Stimulated activated CD4-positive, alpha-beta T cell treated with anti-CD3 and anti-CD28 coated beads, Interleukin-1b, Interleukin-23, amount 100 ng/mL, for 24 hours (primary cell): ENCODE data around the gene MBOAT1.
"Not testable (repeated sequence)": the region's sequence is repeated elsewhere in the genome, so short reads cannot be mapped to it uniquely, and the experiment has no call there.

Source experiments
- DNase-seq, 4 experiments: peaks; one replicate each; pipeline ENCODE4 v3.0.0-alpha.2; 2020; ENCODE audit warnings: low read depth in 4 of 4, low spot score in 1 of 4

Gene MBOAT1

GRCh38 chr6:20172842-20173456 lies 39.3 kb downstream of the MBOAT1 start:
- no peak for DNase-seq

DNA sequence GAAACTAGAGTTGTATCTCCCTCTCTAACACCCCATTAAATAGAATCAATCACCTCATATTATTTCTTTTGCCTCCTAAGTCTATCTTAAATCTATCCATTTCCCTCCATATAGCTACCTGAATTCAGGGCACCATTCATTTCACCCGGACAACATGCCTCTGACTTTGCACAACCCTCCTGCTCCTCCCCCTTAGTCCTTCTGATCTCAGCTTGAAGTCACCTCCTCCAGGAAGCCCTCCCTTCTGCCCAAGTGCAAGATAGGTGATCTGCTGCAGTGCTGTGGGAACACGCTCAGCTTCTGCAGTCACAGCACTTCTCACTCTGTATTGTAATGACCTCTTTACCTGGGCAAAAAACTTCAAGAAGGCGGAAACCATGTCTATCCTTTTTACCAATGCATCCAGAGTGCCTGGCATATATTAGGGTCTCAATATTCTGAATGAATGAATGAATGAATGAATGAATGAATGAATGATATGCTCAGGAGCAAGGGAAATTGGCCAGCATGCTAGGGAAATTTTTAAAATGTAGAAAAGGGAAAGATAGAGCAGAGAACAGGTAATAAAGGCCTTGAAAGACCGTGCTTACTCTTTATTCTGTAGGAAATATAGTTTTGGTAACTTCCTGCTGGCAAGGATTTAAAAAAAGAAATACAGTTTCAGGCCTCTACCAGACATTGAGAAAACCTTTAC lies 41.7 kb downstream of the MBOAT1 start:
- no peak for DNase-seq

DNA sequence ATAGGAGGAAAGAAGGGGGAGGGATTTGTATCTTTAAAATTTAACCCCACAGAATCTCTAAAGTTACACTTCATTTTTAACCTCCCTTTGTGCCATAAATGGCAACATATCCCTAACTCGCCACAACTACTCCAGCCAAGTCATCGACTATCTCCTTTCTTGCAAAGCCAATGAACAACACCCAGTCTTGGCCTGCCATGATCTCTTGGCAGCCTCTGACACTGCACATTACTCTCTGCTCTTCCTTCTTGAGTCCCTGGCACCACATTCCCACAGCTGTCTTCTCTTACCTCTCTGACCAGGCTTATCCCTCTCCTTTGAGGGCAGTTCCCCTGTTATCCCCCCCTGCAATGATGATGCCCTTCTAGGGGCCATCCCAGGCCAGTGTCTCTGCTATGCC lies 42.5 kb downstream of the MBOAT1 start:
- no peak for DNase-seq

GRCh38 chr6:20169119-20169557 lies 43.1 kb downstream of the MBOAT1 start:
- DNase-seq, result no peak

DNA sequence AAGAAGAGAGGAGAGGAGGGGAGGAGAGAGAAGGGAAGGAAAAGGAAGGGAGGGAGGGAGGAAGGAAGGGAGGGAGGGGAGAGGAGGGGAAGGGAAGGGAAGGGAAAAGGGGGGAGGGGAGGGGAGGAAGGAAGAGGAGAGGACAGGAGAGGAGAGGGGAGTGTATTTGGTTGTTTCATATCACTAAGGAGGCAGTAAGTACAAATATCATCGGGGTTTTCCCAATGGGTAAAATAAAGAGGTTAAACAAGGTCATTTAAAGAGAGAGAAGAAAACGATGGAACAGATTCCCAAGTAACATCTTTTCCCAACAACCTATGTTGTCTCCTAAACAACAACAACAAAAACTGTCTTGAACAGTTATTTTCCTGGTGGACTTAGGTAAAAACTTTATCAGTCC lies 43.6 kb downstream of the MBOAT1 start:
- DNase-seq, result no peak

- DNase-seq, result no peak
These were observed 44.7 kb downstream of the MBOAT1 start for GRCh38 chr6:20167601-20168000.

DNA sequence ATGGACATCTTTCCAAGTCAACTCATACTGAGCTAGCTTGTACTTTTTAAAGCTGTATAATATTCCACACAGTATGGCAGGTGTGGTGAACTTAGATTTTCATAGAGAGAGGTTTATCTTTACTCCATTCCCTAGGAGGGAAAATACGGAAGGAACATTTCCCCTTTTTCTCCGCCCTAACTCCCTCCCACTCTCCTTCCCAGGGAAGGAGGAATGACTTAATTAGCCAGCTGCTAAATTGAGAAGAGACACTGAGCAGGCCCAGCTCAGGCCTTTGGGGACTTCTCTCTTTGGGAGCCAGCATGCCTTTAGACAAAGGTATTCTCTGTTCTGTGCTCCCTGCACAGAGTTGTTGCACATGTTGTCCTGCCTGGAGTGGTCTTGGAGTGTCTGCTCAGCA lies 46.1 kb downstream of the MBOAT1 start:
- no peak for DNase-seq

DNA sequence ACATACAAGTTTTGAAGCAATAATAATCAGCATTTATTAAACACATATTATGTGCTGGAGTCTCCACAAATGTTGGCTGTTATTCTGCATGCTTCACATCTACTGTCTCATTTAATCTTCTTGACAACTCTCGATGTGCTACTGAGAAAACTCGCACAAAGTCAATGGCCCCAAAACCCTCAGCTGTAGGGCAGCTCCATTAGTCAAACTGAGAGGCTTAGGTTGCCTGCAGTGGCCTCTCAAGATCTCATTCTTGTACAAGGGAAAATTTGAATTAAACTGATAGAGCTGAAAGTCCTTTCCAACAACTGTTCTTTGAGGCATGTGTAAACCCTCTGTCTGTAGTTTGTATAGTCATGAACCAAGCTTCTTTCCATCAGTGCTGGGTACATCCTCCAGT lies 49.8 kb downstream of the MBOAT1 start:
- DNase-seq, result no peak

DNA sequence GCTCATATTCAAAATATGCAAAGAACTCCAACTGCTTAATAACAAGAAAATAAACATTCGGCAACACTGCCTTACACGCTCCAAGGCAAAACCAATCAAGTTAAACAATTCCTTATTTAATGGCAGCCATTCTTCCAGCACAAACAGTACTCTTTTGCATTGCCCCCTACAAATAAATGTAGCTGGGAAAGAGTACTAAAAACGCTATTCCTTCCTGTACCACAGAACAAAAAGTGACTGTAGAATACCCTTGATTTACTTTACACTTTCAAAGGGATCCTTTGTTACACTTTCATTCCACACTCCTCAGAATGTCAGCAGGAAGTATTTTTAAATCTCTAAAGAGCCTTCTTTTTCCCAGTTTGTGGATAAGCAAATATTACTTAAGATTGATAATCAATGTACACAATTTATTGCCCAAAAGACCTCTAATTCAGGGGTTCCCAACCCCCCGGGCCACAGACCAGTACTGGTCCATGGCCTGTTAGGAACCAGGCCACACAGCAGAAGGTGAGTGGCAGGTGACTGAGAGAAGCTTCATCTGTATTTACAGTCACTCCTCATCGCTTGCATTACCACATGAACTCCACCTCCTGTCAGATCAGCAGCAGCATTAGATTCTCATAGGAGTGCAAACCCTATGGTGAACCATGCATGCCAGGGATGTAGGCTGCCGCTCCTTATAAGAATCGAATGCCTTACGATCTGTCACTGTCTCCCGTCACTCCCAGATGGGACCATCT lies 51.6 kb downstream of the MBOAT1 start:
- DNase-seq, result no peak

GRCh38 chr6:20159781-20160540 lies 52.3 kb downstream of the MBOAT1 start:
- no peak for DNase-seq

GRCh38 chr6:20159098-20159497 lies 53.2 kb downstream of the MBOAT1 start:
- no peak for DNase-seq

DNA sequence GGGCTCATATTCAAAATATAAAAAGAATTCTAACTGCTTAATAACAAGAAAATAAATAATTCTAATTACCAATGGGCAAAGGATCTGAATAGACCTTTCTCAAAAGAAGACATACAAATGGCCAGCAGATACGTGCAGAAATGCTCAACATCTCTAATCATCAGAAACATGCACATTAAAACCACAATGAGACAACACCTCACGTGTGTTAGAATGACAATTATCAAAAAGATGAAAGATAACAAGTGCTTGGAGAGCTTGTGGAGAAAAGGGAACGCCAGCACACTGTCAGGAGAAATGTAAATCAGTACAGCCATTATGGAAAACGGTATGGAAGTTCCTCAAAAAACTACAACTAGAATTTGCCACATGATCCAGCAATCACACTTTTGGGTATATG lies 53.6 kb downstream of the MBOAT1 start:
- DNase-seq, result no peak

DNA sequence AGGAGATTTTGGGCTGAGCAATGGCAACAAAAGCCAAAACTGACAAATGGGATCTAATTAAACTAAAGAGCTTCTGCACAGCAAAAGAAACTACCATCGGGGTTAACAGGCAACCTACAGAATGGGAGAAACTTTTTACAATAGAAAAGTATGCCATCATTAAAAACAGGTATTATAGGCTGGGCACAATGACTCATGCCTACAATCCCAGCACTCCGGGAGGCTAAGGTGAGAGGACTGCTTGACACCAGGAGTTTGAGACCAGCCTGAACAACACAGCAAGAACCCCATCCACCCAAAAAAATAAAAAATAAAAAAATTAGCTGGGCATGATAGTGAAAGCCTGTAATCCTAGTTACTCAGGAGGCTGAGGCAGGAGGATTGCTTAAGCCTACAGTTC lies 55.4 kb downstream of the MBOAT1 start:
- DNase-seq, result no peak

DNA sequence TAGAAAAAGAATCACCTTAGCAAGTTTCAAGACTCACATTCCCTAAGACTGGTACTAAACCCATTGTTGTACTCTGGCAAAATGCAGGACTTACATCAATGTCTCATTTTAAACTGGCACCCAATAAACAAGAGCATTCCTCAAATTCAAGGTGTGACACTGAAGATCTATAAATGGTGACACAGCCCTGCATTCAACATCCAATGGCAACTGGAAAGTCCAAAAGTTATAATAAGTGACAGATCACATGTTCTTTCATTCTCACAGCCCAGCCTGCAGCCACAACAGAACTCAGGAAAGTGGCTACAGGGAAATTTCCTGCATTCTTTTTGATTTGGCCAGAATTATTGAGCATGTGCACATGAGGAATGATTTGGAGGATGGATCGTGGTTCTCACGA lies 57.5 kb downstream of the MBOAT1 start:
- DNase-seq, result no peak

DNA sequence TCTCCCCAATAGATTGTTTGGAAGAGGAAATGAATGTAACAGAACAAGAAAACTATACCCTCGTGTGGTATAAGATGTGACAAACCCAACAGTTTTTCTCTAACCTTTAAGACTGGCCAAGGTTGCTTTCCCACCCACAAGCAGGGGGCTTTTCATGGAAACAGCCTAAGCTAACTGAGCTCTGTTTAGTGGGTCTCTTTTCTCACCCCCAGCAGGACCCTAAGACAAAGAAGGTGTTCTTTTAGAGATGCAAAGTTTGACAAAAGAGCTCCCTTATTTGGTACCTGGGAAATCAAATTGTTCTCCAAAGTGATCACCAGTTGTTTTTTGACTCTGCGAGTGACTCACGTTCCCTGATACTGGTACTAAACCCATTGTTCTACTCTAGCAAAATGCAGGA lies 59.1 kb downstream of the MBOAT1 start:
- DNase-seq, result no peak

DNA sequence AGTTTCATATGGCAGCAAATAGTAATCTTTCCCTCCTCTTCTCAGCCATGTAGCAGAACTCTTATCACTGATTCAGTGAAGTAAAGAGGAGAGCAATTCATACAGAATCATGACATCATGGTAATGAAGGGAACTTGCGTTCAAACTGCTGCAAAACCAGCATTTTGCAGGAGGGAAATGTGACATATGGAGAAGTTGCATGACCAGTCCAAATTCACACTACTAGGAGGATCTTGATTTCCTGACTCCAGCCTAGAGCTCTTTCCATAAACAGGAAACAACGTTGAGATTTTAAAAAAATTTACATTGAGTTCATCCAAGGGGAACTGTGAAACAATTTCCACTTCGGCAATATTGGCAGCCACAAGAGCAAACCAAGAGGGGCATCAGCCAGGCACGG lies 63.8 kb downstream of the MBOAT1 start:
- DNase-seq, result no peak

DNA sequence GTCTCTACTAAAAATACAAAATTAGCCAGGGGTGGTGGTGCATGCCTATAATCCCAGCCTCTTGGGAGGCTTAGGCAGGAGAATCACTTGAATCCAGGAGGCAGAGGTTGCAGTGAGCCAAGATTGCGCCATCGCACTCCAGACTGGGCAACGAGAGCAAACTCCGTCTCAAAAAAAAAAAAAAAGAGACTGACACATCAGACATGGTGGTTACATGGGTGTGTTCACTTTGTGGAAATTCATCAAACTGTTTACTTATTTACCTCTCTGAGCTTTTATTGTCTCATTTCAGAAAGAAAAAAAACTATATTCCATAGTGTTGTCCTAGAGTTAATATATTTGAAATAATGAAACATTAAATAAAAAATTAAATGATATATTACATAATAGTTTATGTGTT lies 64.8 kb downstream of the MBOAT1 start:
- DNase-seq, result no peak

GRCh38 chr6:20146831-20147230 lies 65.4 kb downstream of the MBOAT1 start:
- DNase-seq, result not testable (repeated sequence)

DNA sequence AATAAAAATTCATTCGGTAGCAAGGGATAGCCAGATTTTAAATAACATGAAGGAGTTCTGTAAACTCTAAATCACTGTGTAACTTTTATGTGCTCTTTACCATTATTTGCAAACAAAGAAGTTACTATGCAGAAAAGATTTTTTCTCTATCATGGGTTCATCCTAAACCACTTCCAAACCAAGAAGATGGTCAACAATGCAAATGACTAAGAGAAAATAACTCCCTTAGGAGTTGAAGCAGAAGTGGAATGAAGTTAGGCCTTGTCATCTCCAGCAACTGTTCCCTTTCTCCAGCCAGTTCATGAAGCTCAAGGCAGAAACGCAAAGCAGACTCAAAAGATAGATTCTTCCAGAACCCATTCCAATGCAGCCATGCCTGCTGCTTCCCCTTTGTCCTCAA lies 66.0 kb downstream of the MBOAT1 start:
- DNase-seq, result no peak

DNA sequence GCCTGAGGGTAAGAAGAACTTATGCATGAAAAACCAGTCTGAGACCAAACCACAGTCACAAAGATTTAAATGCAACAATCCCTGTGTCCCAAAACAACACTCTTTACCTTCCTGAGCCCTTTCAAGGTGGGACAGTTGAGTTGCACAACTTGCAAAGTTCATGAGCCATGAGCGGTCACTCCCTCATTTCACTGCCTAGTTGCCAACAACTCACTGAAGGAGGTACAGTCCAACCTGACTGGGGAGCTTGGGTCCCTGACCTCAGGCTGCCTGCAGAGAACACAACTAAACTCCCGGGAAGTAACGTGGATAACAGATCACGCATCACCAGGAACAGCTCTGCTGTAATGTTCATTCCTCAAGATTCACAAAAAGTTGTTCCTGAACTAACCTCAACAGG lies 69.4 kb downstream of the MBOAT1 start:
- DNase-seq, result no peak

- no peak for DNase-seq
These were observed 70.3 kb downstream of the MBOAT1 start for GRCh38 chr6:20141931-20142330.
